H1 (cell line): Measurements from ENCODE around the gene MANSC1.

ENCODE experiments used
- CBX8 ChIP-seq: fragments of 300-800, 300-1000 bp; sonication (generic); IDR thresholded peaks from 2 replicates; pipeline ENCODE4 v1.7.1; 2016; ENCODE audit warnings: low read depth, low read length, borderline replicate concordance
- CREB1 ChIP-seq: IDR thresholded peaks from 2 replicates; pipeline ENCODE4 v1.6.1; 2012; ENCODE audit warnings: inconsistent platforms
- EZH2 ChIP-seq: fragments of 200-600 bp; sonication (generic); IDR thresholded peaks from 2 replicates; pipeline ENCODE4 v1.7.1; 2012; ENCODE audit warnings: low read depth, mild to moderate bottlenecking, moderate library complexity, low read length, inconsistent platforms; ENCODE audit not compliant: severe bottlenecking
- POLR2A ChIP-seq, 2 experiments: IDR thresholded peaks; 1 replicate in 1 of 2; 2 replicates in 1 of 2; pipeline ENCODE4 v1.6.1; 2011; ENCODE audit warnings: low read depth in 2 of 2, low read length in 2 of 2, mild to moderate bottlenecking in 2 of 2; ENCODE audit errors: control extremely low read depth in 1 of 2
- RAD21 ChIP-seq, 2 experiments: IDR thresholded peaks in 1 of 2; conservative IDR thresholded peaks in 1 of 2; 2 replicates each; pipeline ENCODE4 v1.6.1; 2011; ENCODE audit warnings: low read depth in 2 of 2, low read length in 2 of 2, improper control_type of control experiment in 1 of 2, inconsistent platforms in 1 of 2, mild to moderate bottlenecking in 1 of 2, moderate library complexity in 1 of 2
- SIN3A ChIP-seq, 2 experiments: IDR thresholded peaks in 1 of 2; conservative IDR thresholded peaks in 1 of 2; 2 replicates each; pipeline ENCODE4 v1.6.1; 2011 to 2012; ENCODE audit warnings: low read length in 2 of 2, improper control_type of control experiment in 1 of 2, low read depth in 1 of 2, mild to moderate bottlenecking in 1 of 2
- USF2 ChIP-seq: IDR thresholded peaks from 2 replicates; pipeline ENCODE4 v1.6.1; 2011; ENCODE audit warnings: low read length, improper control_type of control experiment
- YY1 ChIP-seq: IDR thresholded peaks from 2 replicates; pipeline ENCODE4 v1.6.1; 2011; ENCODE audit warnings: low read depth, mild to moderate bottlenecking, low read length
- TF ChIP-seq, protein P1 (sequence below), 3 experiments: IDR thresholded peaks; 1 replicate in 2 of 3; 2 replicates in 1 of 3; pipeline versions ENCODE4 v1.5.1 to v1.6.1; 2011; ENCODE audit warnings: low read length in 3 of 3, mild to moderate bottlenecking in 3 of 3, inconsistent platforms in 2 of 3, low read depth in 1 of 3, moderate library complexity in 1 of 3; ENCODE audit not compliant: insufficient read depth in 1 of 3; ENCODE audit errors: control extremely low read depth in 1 of 3
- TF ChIP-seq, protein P2 (sequence below): IDR thresholded peaks from 2 replicates; pipeline ENCODE4 v1.6.1; 2012; ENCODE audit warnings: inconsistent platforms

DNA sequence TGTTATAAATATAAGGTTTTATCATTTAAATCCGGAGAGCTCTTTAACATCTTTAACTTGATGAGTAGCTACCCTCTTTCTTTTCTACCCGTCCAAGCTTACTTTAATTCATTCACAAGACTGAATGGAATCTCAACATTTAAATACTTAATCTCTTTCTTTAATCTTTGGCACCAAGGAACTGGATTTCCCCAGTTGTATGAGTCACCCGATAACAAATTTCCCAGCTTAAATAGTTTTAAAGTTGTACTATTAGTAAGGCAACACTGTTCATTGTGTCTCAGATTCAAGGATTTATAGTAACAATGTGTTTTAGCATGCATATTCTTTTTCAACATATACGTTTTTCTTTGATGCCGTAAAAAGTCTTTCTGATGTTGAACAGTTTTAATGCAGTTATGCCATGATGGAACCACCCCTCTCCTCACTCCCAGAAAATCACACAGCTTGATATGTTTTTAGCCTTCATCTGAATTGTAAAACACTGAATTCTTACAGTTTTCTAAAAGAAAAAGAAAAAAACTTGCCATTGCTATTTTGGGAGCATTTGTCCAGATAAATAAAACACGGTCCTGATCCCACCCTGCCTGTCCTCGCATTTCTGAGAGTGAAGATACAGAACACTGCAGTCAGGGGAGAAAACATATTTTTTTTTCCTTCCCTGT, 67.1 kb downstream of the MANSC1 start:
- TF ChIP-seq, protein P1, sequence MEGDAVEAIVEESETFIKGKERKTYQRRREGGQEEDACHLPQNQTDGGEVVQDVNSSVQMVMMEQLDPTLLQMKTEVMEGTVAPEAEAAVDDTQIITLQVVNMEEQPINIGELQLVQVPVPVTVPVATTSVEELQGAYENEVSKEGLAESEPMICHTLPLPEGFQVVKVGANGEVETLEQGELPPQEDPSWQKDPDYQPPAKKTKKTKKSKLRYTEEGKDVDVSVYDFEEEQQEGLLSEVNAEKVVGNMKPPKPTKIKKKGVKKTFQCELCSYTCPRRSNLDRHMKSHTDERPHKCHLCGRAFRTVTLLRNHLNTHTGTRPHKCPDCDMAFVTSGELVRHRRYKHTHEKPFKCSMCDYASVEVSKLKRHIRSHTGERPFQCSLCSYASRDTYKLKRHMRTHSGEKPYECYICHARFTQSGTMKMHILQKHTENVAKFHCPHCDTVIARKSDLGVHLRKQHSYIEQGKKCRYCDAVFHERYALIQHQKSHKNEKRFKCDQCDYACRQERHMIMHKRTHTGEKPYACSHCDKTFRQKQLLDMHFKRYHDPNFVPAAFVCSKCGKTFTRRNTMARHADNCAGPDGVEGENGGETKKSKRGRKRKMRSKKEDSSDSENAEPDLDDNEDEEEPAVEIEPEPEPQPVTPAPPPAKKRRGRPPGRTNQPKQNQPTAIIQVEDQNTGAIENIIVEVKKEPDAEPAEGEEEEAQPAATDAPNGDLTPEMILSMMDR (IDR thresholded peaks at IDR 0.05; ENCODE audit: control extremely low read depth in 1 of 3, insufficient read depth in 1 of 3, low read depth in 1 of 3, low read length in 3 of 3), result no peak
- TF ChIP-seq, protein P2, sequence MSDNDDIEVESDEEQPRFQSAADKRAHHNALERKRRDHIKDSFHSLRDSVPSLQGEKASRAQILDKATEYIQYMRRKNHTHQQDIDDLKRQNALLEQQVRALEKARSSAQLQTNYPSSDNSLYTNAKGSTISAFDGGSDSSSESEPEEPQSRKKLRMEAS, result no peak
- TF ChIP-seq CREB1 (no peak), EZH2 (no peak), POLR2A (IDR thresholded peaks at IDR 0.05; ENCODE audit: control extremely low read depth in 1 of 2, low read depth in 2 of 2, low read length in 2 of 2) (no peak), YY1 (no peak), USF2 (no peak), RAD21 (IDR thresholded peaks at IDR 0.05 in 1 of 2, conservative IDR thresholded peaks at IDR 0.05 in 1 of 2; ENCODE audit: low read depth in 2 of 2, low read length in 2 of 2) (no peak), CBX8 (no peak), SIN3A (conservative IDR thresholded peaks at IDR 0.05 in 1 of 2, IDR thresholded peaks at IDR 0.05 in 1 of 2; ENCODE audit: low read depth in 1 of 2, low read length in 2 of 2) (no peak)
